Measurements from ENCODE around the gene CACNA1A.

The CACNA1A gene

DNA sequence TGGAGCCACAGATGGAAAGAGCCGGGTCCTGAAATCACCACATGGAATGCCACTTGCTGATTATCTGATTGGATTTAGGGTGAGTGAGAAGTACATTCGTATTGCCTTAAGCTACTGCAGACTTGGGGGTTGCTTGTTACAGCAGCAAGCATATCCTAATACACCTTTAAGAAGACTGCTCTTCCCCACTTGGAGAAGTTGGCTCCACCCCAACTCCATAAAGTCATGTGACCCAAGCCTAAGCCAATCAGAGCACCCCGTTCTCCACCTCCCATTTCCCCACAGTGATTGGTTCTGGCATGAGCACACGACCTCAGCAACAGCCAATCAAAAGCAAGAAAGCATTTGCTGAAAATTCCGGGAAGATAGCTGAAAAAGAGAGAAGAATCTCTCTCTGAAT is 23.1 kb downstream of the CACNA1A start:
- TF ChIP-seq, protein P1, sequence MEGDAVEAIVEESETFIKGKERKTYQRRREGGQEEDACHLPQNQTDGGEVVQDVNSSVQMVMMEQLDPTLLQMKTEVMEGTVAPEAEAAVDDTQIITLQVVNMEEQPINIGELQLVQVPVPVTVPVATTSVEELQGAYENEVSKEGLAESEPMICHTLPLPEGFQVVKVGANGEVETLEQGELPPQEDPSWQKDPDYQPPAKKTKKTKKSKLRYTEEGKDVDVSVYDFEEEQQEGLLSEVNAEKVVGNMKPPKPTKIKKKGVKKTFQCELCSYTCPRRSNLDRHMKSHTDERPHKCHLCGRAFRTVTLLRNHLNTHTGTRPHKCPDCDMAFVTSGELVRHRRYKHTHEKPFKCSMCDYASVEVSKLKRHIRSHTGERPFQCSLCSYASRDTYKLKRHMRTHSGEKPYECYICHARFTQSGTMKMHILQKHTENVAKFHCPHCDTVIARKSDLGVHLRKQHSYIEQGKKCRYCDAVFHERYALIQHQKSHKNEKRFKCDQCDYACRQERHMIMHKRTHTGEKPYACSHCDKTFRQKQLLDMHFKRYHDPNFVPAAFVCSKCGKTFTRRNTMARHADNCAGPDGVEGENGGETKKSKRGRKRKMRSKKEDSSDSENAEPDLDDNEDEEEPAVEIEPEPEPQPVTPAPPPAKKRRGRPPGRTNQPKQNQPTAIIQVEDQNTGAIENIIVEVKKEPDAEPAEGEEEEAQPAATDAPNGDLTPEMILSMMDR (conservative IDR thresholded peaks at IDR 0.05; ENCODE audit: control insufficient read depth, insufficient read depth, low read depth, low read length), result no peak
- no peak for DNase-seq (ENCODE audit: low read depth)
- no peak overlapping the region for H3K4me3 ChIP-seq (ENCODE audit: control insufficient read depth, low read depth, low read length)

DNA sequence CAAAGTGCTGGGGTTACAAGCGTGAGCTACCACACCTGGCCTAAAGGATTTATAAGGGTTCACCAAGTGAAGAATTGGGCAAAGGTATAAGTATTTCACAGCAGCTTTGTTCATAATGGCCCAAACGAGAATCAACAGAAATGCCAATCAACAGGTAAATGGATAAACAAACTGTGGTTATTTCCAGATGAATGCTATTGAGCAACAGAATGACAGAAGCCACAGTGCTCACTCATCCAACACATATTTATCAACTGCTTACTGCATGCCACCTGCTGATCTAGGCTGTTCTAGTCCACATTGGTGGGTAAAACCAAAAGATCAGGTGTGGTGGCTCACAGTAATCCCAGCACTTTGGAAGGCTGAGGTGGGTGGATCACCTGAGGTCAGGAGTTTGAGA is 27.7 kb downstream of the CACNA1A start:
- TF ChIP-seq, protein P1 (conservative IDR thresholded peaks at IDR 0.05; ENCODE audit: control insufficient read depth, insufficient read depth, low read depth, low read length), result no peak
- H3K4me3 ChIP-seq (ENCODE audit: control insufficient read depth, low read depth, low read length), result no peak overlapping the region

DNA sequence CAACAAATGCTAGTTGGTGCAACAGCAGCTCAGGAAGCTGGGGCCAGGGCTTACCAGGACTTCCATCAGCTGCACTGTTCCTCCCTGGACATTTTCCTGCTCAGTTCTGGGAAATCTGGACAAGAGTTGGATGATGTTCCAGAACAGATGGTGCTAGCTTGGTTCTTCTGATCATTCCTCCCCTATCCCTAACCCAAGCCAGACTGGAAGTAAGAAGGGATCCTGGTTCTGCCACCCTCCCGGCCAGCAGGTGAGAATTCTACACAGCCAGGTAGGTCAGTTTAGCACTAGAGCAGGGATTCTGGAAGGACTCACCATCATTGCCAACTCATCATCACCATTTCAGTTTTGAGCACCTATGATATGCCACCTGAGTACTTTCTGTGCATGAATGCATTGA is 30.2 kb downstream of the CACNA1A start:
- no peak for DNase-seq (ENCODE audit: low read depth)
- TF ChIP-seq, protein P1 (conservative IDR thresholded peaks at IDR 0.05; ENCODE audit: control insufficient read depth, insufficient read depth, low read depth, low read length), result no peak
- H3K4me3 ChIP-seq (ENCODE audit: control insufficient read depth, low read depth, low read length), result no peak overlapping the region

More for the DNA sequence above, 27.7 kb downstream of the CACNA1A start:
- no peak for DNase-seq (ENCODE audit: low read depth)

DNA sequence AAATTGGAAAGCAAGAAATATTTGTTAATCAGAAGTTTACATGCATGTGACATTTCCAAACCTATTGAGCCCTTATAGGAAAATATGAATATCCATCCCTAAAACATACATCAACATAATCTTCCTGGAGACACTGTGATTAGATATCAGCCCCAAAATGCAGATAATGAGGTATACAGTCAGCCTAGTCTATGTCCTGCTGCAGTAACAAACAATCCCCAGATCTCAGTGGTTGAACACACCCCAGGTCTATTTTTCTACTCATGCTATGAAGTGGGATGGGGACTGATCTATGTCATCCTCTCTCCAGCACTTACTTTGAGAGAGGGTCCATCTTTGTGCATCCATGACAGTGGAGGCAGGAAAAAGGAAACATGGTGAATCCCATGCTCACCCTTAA is 31.2 kb downstream of the CACNA1A start:
- no peak for DNase-seq (ENCODE audit: low read depth)
- TF ChIP-seq, protein P1 (conservative IDR thresholded peaks at IDR 0.05; ENCODE audit: control insufficient read depth, insufficient read depth, low read depth, low read length), result no peak
- H3K4me3 ChIP-seq (ENCODE audit: control insufficient read depth, low read depth, low read length), result no peak overlapping the region

DNA sequence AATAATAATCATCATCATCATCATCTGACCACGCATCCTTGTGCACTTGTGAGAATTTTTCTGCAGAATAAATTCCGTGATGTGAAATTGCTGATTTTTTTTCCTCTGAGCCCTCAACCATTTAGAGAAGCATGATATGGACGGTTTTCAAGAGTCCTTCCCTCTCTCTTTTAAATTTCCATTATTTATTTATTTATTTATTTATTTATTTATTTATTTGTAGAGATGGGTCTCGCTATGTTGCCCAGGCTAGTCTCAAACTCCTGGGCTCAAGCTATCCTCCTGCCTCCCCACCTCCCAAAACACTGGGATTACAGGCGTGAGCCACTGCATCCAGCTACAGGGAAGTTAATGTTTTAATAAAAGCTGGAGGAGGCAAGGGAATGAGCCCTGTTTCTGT is 39.6 kb downstream of the CACNA1A start:
- DNase-seq (ENCODE audit: low read depth), result no peak
- H3K4me3 ChIP-seq (ENCODE audit: control insufficient read depth, low read depth, low read length), result no peak overlapping the region
- TF ChIP-seq, protein P1 (conservative IDR thresholded peaks at IDR 0.05; ENCODE audit: control insufficient read depth, insufficient read depth, low read depth, low read length), result no peak

DNA sequence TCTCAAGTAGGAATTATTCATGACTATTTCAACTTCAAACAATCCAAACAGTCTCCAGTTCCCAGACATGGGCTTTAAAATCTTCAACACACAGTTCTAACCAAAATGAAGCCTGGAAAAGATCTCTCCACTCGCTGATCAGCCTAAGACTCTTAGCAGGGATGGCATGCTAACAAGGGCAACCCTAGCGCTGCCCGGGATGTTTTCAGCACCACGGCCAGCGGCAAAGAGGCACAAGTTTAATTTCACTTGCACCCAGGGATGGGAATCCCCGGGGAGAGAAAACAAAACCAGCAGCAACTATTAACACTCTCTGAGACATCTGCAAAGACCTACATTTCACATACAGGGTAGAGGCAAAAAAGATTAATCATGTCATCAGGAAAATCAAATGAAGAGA is 43.0 kb downstream of the CACNA1A start:
- peak; percentile 3 for DNase-seq (ENCODE audit: low read depth)

More for the DNA sequence above, 43.0 kb downstream of the CACNA1A start:
- TF ChIP-seq, protein P1 (conservative IDR thresholded peaks at IDR 0.05; ENCODE audit: control insufficient read depth, insufficient read depth, low read depth, low read length), result no peak
- no peak overlapping the region for H3K4me3 ChIP-seq (ENCODE audit: control insufficient read depth, low read depth, low read length)
